Right lobe of liver (tissue), 6 donors: ENCODE results near the gene IVL. TPM values are rescaled to one million over a fixed set of nuclear protein-coding genes. Genes with fewer than 3 reads are reported as not detected.

Source experiments
- ATAC-seq, 4 donors: fragments of 200-7000 bp; cut with Tn5 transposase; one replicate each; pipeline ENCODE4 v1.9.1; 2020; ENCODE audit warnings: mild to moderate bottlenecking in 4 of 4, moderate library complexity in 4 of 4
- DNase-seq, 3 donors: peaks; one replicate each; pipeline ENCODE4 v3.0.0-alpha.2; 2020
- H3K27ac ChIP-seq, 3 donors: fragments of 200-600 bp; one replicate each; pipeline ENCODE4 v1.8.0; 2022
- H3K27me3 ChIP-seq, 2 donors: fragments of 200-600 bp; one replicate each; pipeline ENCODE4 v1.8.0; 2022
- H3K36me3 ChIP-seq, 4 donors: fragments of 200-600 bp; sonication (generic) in 1 of 4; one replicate each; pipeline versions ENCODE4 v1.5.1 to v1.8.0; 2017 to 2022; ENCODE audit warnings: control low read depth in 1 of 4
- H3K4me1 ChIP-seq, 4 donors: fragments of 200-600 bp; sonication (generic) in 1 of 4; one replicate each; pipeline versions ENCODE4 v1.5.1 to v1.8.0; 2017 to 2022; ENCODE audit warnings: control low read depth in 1 of 4
- H3K4me3 ChIP-seq, 3 donors: fragments of 200-600 bp; one replicate each; pipeline ENCODE4 v1.8.0; 2022
- H3K9me3 ChIP-seq, 4 donors: fragments of 200-600 bp; sonication (generic) in 1 of 4; one replicate each; pipeline versions ENCODE4 v1.5.1 to v1.8.0; 2017 to 2022; ENCODE audit warnings: control low read depth in 1 of 4
- CTCF ChIP-seq, 4 donors: fragments of 200-600 bp in 3 of 4; fragments of 450-650 bp in 1 of 4; IDR thresholded peaks; one replicate each; pipeline versions ENCODE4 v1.5.1 to v1.8.0; 2016 to 2022; ENCODE audit warnings: antibody characterized with exemption in 4 of 4, mild to moderate bottlenecking in 2 of 4
- POLR2A ChIP-seq: fragments of 450-650 bp; IDR thresholded peaks from one replicate; pipeline ENCODE4 v1.6.1; 2017; ENCODE audit warnings: antibody characterized with exemption, mild to moderate bottlenecking
- WGBS: methylation state at CpG from one replicate; pipeline ENCODE4 v1.1.6; 2018; ENCODE audit warnings: low coverage, low lambda C conversion rate; ENCODE audit not compliant: insufficient coverage; ENCODE audit errors: missing lambda C conversion rate; 5-methylcytosine and 5-hydroxymethylcytosine counted together
- intact Hi-C, 2 donors: fragments of 100-400 bp; cut with DNase I; formaldehyde crosslinking; loops; one replicate each; pipeline versions ENCODE4 v1.11.2 to v1.14.1; 2022
- total RNA-seq, 6 experiments: library from RNA; depleted of rRNA in 2 of 6; stranded (reverse); fragments of >200 nt in 2 of 6; fragmentation: NEBNext Ultra II Directional in 3 of 6; extraction: Animal tissue kit (Norgen Biotek cat#: 25700) in 3 of 6; gene quantifications; one replicate each; pipeline versions ENCODE4 v1.1.0 to v1.2.4, GENCODE V29; 2016 to 2023
- donor health status: DM: no; HTN: yes; CAD: no.
- donor health status: DM: no; HTN: no; CAD: no.
- donor health status: DM: no; HTN: no; CAD: no.
- donor health status: DM: no; HTN: yes; CAD: no.
- donor health status: DM: no; HTN: yes; CAD: no.

IVL gene
- total RNA-seq, 6 experiments from 2014 or later: not detected

- intact Hi-C loops: no loop called here
Measured at GRCh38 chr1:152954436-152954835, 46.1 kb downstream of the IVL start.

GRCh38 chr1:152957561-152957960 is 49.2 kb downstream of the IVL start:
- Histone ChIP-seq H3K4me3 (no peak overlapping the region), H3K9me3 (no peaks in the 10 kb centered on the region), H3K4me1 (peaks cover 0 to 6% (median 0%) of the 10 kb centered on the region in 4 donors), H3K27ac (no peak overlapping the region), H3K27me3 (no peaks in the 10 kb centered on the region), H3K36me3 (no peaks in the 10 kb centered on the region)
- TF ChIP-seq CTCF (IDR thresholded peaks at IDR 0.05) (no peak), POLR2A (no peak)
- DNase-seq (no peak), ATAC-seq (no peak)
- intact Hi-C loops: no loop called here
- WGBS: 75% methylated on average over 3 of the region's 3 CpGs

More at GRCh38 chr1:152954436-152954835, 46.1 kb downstream of the IVL start:
- Histone ChIP-seq H3K9me3 (no peaks in the 10 kb centered on the region), H3K27ac (no peak overlapping the region), H3K36me3 (no peaks in the 10 kb centered on the region), H3K4me1 (peaks cover 0 to 5% (median 0%) of the 10 kb centered on the region in 4 donors), H3K27me3 (no peaks in the 10 kb centered on the region), H3K4me3 (no peak overlapping the region)
- 74% methylated on average over 6 of the region's 6 CpGs for WGBS
- TF ChIP-seq POLR2A: no peak
- no peak for TF ChIP-seq CTCF (IDR thresholded peaks at IDR 0.05)
- DNase-seq (no peak), ATAC-seq (no peak)

- Histone ChIP-seq H3K27ac (no peak overlapping the region), H3K4me3 (no peak overlapping the region)
Measured at GRCh38 chr1:152959273-152959672, 50.9 kb downstream of the IVL start.

GRCh38 chr1:152959801-152960451 is 51.6 kb downstream of the IVL start:
- Histone ChIP-seq H3K4me3 (no peak overlapping the region), H3K27ac (no peak overlapping the region), H3K36me3 (no peaks in the 10 kb centered on the region), H3K4me1 (peaks cover 0 to 6% (median 0%) of the 10 kb centered on the region in 4 donors), H3K9me3 (no peaks in the 10 kb centered on the region), H3K27me3 (no peaks in the 10 kb centered on the region)
- WGBS: 73% methylated on average over 4 of the region's 10 CpGs
- TF ChIP-seq POLR2A: no peak
- no peak for TF ChIP-seq CTCF (IDR thresholded peaks at IDR 0.05)
- DNase-seq: no peak
- no peak for ATAC-seq
- intact Hi-C loops: no loop called here

More at GRCh38 chr1:152959273-152959672, 50.9 kb downstream of the IVL start:
- WGBS: 36% methylated on average over 3 of the region's 3 CpGs
- Histone ChIP-seq H3K36me3 (no peaks in the 10 kb centered on the region), H3K9me3 (no peaks in the 10 kb centered on the region), H3K27me3 (no peaks in the 10 kb centered on the region), H3K4me1 (peaks cover 0 to 6% (median 0%) of the 10 kb centered on the region in 4 donors)
- DNase-seq (no peak), ATAC-seq (peak; percentile 65 to 86 (median 78))
- no peak for TF ChIP-seq CTCF (IDR thresholded peaks at IDR 0.05)
- intact Hi-C loops: no loop called here
